GM13977 (cell line): ENCODE measurements around the gene ARHGAP33.

Source experiments
- DNase-seq: peaks from one replicate; pipeline ENCODE4 v3.0.0; 2012; ENCODE audit warnings: low spot score
- in situ Hi-C: fragments of 300-500 bp; cut with MboI; formaldehyde crosslinking; loops from one replicate; pipeline ENCODE4 v1.12.0; 2022; ENCODE audit warnings: low sequenced_read_pairs, low pct_unique_long_range_greater_than_20kb, mixed read lengths, inconsistent platforms; ENCODE audit not compliant: unreplicated experiment
- TF ChIP-seq, protein P1 (sequence below): IDR thresholded peaks from 2 replicates; pipeline ENCODE4 v1.5.1; 2012; ENCODE audit warnings: mild to moderate bottlenecking, control low read depth; ENCODE audit not compliant: insufficient read depth; ENCODE audit errors: extremely low read depth, missing control alignments

ARHGAP33 gene

DNA sequence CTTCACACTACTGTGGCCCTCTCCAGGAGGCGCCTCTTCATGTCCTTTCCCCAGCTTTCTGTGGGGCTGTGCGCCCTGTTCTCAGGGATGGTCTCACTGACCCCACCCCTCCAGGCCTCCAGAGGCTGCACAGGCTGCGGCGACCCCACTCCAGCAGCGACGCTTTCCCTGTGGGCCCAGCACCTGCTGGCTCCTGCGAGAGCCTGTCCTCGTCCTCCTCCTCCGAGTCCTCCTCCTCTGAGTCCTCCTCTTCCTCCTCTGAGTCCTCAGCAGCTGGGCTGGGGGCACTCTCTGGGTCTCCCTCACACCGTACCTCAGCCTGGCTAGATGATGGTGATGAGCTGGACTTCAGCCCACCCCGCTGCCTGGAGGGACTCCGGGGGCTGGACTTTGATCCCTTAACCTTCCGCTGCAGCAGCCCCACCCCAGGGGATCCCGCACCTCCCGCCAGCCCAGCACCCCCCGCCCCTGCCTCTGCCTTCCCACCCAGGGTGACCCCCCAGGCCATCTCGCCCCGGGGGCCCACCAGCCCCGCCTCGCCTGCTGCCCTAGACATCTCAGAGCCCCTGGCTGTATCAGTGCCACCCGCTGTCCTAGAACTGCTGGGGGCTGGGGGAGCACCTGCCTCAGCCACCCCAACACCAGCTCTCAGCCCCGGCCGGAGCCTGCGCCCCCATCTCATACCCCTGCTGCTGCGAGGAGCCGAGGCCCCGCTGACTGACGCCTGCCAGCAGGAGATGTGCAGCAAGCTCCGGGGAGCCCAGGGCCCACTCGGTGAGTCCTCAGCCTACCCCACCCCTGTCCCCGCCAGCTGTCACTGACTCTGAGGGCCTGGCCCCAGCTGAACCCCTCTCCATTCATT, 11.2 kb downstream of the ARHGAP33 start:
- in situ Hi-C loops, result no loop called here
- DNase-seq, result no peak
- TF ChIP-seq, protein P1, sequence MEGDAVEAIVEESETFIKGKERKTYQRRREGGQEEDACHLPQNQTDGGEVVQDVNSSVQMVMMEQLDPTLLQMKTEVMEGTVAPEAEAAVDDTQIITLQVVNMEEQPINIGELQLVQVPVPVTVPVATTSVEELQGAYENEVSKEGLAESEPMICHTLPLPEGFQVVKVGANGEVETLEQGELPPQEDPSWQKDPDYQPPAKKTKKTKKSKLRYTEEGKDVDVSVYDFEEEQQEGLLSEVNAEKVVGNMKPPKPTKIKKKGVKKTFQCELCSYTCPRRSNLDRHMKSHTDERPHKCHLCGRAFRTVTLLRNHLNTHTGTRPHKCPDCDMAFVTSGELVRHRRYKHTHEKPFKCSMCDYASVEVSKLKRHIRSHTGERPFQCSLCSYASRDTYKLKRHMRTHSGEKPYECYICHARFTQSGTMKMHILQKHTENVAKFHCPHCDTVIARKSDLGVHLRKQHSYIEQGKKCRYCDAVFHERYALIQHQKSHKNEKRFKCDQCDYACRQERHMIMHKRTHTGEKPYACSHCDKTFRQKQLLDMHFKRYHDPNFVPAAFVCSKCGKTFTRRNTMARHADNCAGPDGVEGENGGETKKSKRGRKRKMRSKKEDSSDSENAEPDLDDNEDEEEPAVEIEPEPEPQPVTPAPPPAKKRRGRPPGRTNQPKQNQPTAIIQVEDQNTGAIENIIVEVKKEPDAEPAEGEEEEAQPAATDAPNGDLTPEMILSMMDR, result no peak

GRCh38 chr19:35787227-35787799, 11.9 kb downstream of the ARHGAP33 start:
- TF ChIP-seq, protein P1, result no peak
- in situ Hi-C loops, result no loop called here
- no peak for DNase-seq

DNA sequence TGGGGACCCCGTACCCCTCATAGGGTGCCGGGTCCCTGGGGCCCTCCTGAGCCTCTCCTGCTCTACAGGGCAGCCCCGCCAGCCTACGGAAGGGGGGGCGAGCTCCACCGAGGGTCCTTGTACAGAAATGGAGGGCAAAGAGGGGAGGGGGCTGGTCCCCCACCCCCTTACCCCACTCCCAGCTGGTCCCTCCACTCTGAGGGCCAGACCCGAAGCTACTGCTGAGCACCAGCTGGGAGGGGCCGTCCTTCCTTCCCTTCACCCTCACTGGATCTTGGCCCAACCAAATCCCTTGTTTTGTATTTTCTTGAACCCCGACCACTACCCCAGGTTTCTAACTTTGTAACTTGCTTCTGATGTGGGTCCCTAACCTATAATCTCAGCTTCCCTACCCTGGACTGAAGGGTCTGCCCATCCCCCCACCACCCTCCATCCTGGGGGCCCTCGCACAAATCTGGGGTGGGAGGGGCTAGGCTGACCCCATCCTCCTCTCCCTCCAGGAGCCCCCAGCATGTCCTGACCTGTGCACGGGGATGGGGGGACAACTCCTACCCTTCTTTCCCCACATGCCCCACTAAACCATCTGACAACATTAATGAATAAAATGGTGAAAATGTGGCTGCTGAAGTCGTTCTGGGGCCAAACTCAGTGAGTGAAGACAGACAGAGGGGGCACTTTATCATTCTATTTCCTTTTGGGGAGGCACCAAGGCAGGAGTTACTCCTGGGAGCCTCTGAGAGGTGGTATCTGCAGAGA, 13.0 kb downstream of the ARHGAP33 start:
- DNase-seq, result no peak
- in situ Hi-C loops, result no loop called here
- TF ChIP-seq, protein P1, result no peak

GRCh38 chr19:35789195-35789977, 14.0 kb downstream of the ARHGAP33 start:
- TF ChIP-seq, protein P1, result no peak
- no peak for DNase-seq
- in situ Hi-C loops, result no loop called here

GRCh38 chr19:35789978-35790944, 14.9 kb downstream of the ARHGAP33 start:
- in situ Hi-C loops, result no loop called here
- no peak for DNase-seq
- TF ChIP-seq, protein P1, result no peak
